HG03025 (cell line): ENCODE measurements around the gene COPS8.

Experiments
- ATAC-seq: cut with Tn5 transposase; IDR thresholded peaks from one replicate; pipeline ENCODE4 v1.9.1; 2021; ENCODE audit warnings: mild to moderate bottlenecking, moderate library complexity; ENCODE audit not compliant: unreplicated experiment, low FRiP score

The COPS8 gene

GRCh38 chr2:237064203-237065070 lies 21.3 kb upstream of the COPS8 start:
- no peak for ATAC-seq

GRCh38 chr2:237065071-237065377 lies 20.7 kb upstream of the COPS8 start:
- ATAC-seq = no peak

- ATAC-seq = no peak
Measured at GRCh38 chr2:237066396-237066795, 19.3 kb upstream of the COPS8 start.

GRCh38 chr2:237068005-237068576 lies 17.6 kb upstream of the COPS8 start:
- ATAC-seq = no peak

GRCh38 chr2:237072067-237072931 lies 13.4 kb upstream of the COPS8 start:
- no peak for ATAC-seq

GRCh38 chr2:237073552-237073951 lies 12.1 kb upstream of the COPS8 start:
- no peak for ATAC-seq

GRCh38 chr2:237074211-237074993 lies 11.3 kb upstream of the COPS8 start:
- no peak for ATAC-seq

GRCh38 chr2:237075749-237076599 lies 9.7 kb upstream of the COPS8 start:
- ATAC-seq = no peak

GRCh38 chr2:237081596-237081995 lies 4.1 kb upstream of the COPS8 start:
- no peak for ATAC-seq

GRCh38 chr2:237083026-237083425 lies 2.7 kb upstream of the COPS8 start:
- ATAC-seq = no peak

GRCh38 chr2:237084444-237084843 lies 1.2 kb upstream of the COPS8 start:
- ATAC-seq = no peak

GRCh38 chr2:237090906-237091305 lies 5.2 kb downstream of the COPS8 start:
- no peak for ATAC-seq

GRCh38 chr2:237091779-237092436 lies 6.2 kb downstream of the COPS8 start:
- ATAC-seq = no peak

- ATAC-seq = no peak
Measured at GRCh38 chr2:237092506-237092905, 6.8 kb downstream of the COPS8 start.

GRCh38 chr2:237092920-237093781 lies 7.5 kb downstream of the COPS8 start:
- no peak for ATAC-seq

GRCh38 chr2:237096201-237096600 lies 10.5 kb downstream of the COPS8 start:
- ATAC-seq = no peak

- ATAC-seq = no peak
Measured at GRCh38 chr2:237096911-237097310, 11.2 kb downstream of the COPS8 start.

GRCh38 chr2:237097326-237097910 lies 11.7 kb downstream of the COPS8 start:
- no peak for ATAC-seq
